Gastroesophageal sphincter (tissue), 4 donors: ENCODE measurements around the gene NHSL1. TPM values are rescaled to one million over a fixed set of nuclear protein-coding genes. Genes with fewer than 3 reads are reported as not detected.

Experiments used
- ATAC-seq: fragments of 150-250 bp; one replicate; pipeline ENCODE4 v1.9.1; 2016; ENCODE audit warnings: mild to moderate bottlenecking, moderate library complexity
- H3K27ac ChIP-seq, 4 donors: fragments of 200-600 bp; sonication (generic) in 3 of 4; 1 replicate in 3 of 4; 2 replicates in 1 of 4; pipeline ENCODE4 v1.5.1; 2016 to 2019
- H3K27me3 ChIP-seq: fragments of 200-600 bp; sonication (generic); one replicate; pipeline ENCODE4 v1.5.1; 2019
- H3K36me3 ChIP-seq, 2 donors: fragments of 200-600 bp; sonication (generic); one replicate each; pipeline ENCODE4 v1.5.1; 2019; ENCODE audit warnings: control low read depth in 1 of 2
- H3K4me1 ChIP-seq, 3 donors: fragments of 200-600 bp; sonication (generic); 1 replicate in 2 of 3; 2 replicates in 1 of 3; pipeline ENCODE4 v1.5.1; 2016 to 2019; ENCODE audit warnings: control low read depth in 2 of 3
- H3K4me3 ChIP-seq, 2 donors: fragments of 200-600 bp; sonication (generic); one replicate each; pipeline ENCODE4 v1.5.1; 2019; ENCODE audit warnings: mild to moderate bottlenecking in 1 of 2, moderate library complexity in 1 of 2
- H3K9me3 ChIP-seq, 3 donors: fragments of 200-600 bp; sonication (generic); one replicate each; pipeline ENCODE4 v1.5.1; 2017 to 2019; ENCODE audit warnings: control low read depth in 2 of 3
- EP300 ChIP-seq: sonication (generic); formaldehyde crosslinking; IDR thresholded peaks from one replicate; pipeline ENCODE4 v1.6.1; 2017; ENCODE audit warnings: antibody characterized with exemption, mild to moderate bottlenecking
- POLR2A ChIP-seq, 2 donors: fragments of 450-650 bp; IDR thresholded peaks; one replicate each; pipeline ENCODE4 v1.6.1; 2017; ENCODE audit warnings: antibody characterized with exemption in 2 of 2, mild to moderate bottlenecking in 2 of 2, moderate library complexity in 1 of 2
- POLR2AphosphoS5 ChIP-seq: sonication (generic); formaldehyde crosslinking; IDR thresholded peaks from one replicate; pipeline ENCODE4 v1.6.1; 2017; ENCODE audit warnings: antibody characterized with exemption
- WGBS, 2 donors: methylation state at CpG; one replicate each; pipeline ENCODE4 v1.1.5; 2018; ENCODE audit warnings: low coverage in 1 of 2; 5-methylcytosine and 5-hydroxymethylcytosine counted together
- total RNA-seq, 4 donors: library from RNA; depleted of rRNA; stranded (reverse); fragments of >200 nt; gene quantifications; one replicate each; pipeline ENCODE4 v1.1.0, GENCODE V29; 2016
- TF ChIP-seq, protein P1 (sequence below), 4 experiments: fragments of 200-600 bp in 2 of 4; fragments of 450-650 bp in 2 of 4; sonication (generic) in 1 of 4; IDR thresholded peaks; one replicate each; pipeline ENCODE4 v1.5.1; 2017 to 2019; ENCODE audit warnings: antibody characterized with exemption in 4 of 4, mild to moderate bottlenecking in 2 of 4, moderate library complexity in 2 of 4

NHSL1 gene
- total RNA-seq, 4 donors from 2014 or later: 5.7 to 9.3 (median 7.9) TPM

DNA sequence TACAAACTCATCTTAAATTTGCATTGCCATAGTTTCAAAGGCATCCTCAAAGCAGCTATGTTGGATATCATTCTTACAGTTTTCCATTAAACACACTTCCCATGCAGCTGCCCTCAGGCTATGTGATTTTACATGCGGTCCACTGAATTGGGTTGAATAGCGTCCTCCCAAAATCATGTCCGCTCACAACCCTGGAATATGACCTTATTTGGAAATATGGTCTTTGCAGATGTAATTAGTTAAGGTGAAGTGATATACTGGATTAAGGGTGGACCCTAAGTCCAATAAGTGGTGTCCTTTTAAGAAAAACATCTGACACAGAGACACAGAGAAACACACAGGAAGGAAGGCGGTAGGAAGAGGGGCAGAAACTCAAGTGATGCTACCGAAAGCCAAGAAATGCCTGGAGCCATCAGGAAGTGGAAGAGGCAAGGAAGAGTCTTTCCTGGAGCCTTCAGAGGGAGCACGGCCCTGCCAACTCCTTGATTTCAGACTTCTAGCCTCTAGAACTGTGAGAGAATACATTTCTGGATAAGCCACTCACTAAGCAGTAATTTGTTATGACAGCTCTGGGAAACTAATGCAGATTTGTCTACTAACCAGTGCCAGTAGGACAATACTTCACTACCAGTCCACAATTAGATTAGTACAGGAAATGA, 42.7 kb upstream of the NHSL1 start:
- no peaks in the 10 kb centered on the region for H3K36me3 ChIP-seq
- peak overlapping the region; percentile 29 to 73 (median 71) for H3K27ac ChIP-seq
- no peak overlapping the region for H3K4me3 ChIP-seq
- 40 to 55% methylated on average over 5 to 6 of the region's 6 CpGs for WGBS, 2 donors
- H3K9me3 ChIP-seq: no peaks in the 10 kb centered on the region
- no peaks in the 10 kb centered on the region for H3K27me3 ChIP-seq
- ATAC-seq: no peak
- TF ChIP-seq, protein P1, sequence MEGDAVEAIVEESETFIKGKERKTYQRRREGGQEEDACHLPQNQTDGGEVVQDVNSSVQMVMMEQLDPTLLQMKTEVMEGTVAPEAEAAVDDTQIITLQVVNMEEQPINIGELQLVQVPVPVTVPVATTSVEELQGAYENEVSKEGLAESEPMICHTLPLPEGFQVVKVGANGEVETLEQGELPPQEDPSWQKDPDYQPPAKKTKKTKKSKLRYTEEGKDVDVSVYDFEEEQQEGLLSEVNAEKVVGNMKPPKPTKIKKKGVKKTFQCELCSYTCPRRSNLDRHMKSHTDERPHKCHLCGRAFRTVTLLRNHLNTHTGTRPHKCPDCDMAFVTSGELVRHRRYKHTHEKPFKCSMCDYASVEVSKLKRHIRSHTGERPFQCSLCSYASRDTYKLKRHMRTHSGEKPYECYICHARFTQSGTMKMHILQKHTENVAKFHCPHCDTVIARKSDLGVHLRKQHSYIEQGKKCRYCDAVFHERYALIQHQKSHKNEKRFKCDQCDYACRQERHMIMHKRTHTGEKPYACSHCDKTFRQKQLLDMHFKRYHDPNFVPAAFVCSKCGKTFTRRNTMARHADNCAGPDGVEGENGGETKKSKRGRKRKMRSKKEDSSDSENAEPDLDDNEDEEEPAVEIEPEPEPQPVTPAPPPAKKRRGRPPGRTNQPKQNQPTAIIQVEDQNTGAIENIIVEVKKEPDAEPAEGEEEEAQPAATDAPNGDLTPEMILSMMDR (IDR thresholded peaks at IDR 0.05): no peak
- peak; percentile 30 for TF ChIP-seq POLR2AphosphoS5
- peaks cover 2 to 82% (median 39%) of the 10 kb centered on the region in 3 donors for H3K4me1 ChIP-seq

DNA sequence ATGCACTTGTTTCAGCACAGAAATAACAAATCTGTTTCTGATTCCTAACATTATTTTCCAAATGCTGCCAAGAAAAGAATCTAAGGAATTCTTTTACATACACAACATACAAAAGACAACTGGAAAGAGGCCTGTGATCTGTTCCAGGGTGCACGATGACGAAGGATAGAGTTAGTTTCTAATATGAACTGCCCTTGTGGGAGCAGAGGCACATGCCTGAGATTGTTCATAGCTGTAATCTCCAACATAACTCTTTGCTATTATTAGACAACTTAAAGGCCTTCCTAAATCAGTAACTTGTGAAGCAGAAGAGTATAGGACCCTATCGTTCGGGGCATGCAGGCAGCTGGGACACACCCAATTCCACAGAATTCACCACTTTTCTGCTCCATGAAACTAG, 41.2 kb upstream of the NHSL1 start:
- TF ChIP-seq, protein P1 (IDR thresholded peaks at IDR 0.05): no peak
- TF ChIP-seq EP300: no peak
- TF ChIP-seq POLR2A (IDR thresholded peaks at IDR 0.05): no peak
- TF ChIP-seq POLR2AphosphoS5: no peak
- Histone ChIP-seq H3K9me3 (no peaks in the 10 kb centered on the region), H3K4me1 (peaks cover 2 to 72% (median 32%) of the 10 kb centered on the region in 3 donors), H3K27ac (peak overlapping the region in 3 of 4 donors; percentile 69 to 73 (median 73)), H3K4me3 (no peak overlapping the region), H3K36me3 (no peaks in the 10 kb centered on the region), H3K27me3 (no peaks in the 10 kb centered on the region)
- ATAC-seq: no peak
- 7 to 27% methylated on average over 2 to 4 of the region's 4 CpGs for WGBS, 2 donors

DNA sequence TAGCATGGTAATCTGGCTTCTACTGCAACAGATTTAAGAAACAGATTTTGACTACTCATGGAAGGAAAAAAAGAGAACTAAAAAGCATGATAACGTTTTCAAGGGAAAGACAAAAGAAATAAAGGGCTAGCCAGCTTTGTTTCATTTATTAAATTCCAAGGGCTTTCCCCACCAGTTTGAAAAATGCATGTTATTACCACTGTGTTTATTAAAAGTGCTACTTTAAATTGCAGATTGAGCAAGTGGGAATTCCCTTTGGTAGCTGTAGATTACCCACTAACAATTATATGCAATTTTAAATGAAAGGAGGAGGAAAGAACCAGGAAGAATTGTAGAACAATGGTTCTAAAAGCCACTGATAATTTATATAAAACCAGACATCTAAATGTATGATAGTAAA, 40.6 kb upstream of the NHSL1 start:
- no peaks in the 10 kb centered on the region for H3K36me3 ChIP-seq
- H3K27me3 ChIP-seq: no peaks in the 10 kb centered on the region
- H3K9me3 ChIP-seq: no peaks in the 10 kb centered on the region
- TF ChIP-seq POLR2A (IDR thresholded peaks at IDR 0.05) (no peak), EP300 (no peak), POLR2AphosphoS5 (no peak)
- TF ChIP-seq, protein P1 (IDR thresholded peaks at IDR 0.05): no peak
- H3K27ac ChIP-seq: peak overlapping the region in 3 of 4 donors; percentile 69 to 73 (median 73)
- no peak overlapping the region for H3K4me3 ChIP-seq
- ATAC-seq: no peak
- WGBS, 2 donors: 12 to 18% methylated on average over 1 of the region's 1 CpG
- peaks cover 2 to 67% (median 29%) of the 10 kb centered on the region in 3 donors for H3K4me1 ChIP-seq

DNA sequence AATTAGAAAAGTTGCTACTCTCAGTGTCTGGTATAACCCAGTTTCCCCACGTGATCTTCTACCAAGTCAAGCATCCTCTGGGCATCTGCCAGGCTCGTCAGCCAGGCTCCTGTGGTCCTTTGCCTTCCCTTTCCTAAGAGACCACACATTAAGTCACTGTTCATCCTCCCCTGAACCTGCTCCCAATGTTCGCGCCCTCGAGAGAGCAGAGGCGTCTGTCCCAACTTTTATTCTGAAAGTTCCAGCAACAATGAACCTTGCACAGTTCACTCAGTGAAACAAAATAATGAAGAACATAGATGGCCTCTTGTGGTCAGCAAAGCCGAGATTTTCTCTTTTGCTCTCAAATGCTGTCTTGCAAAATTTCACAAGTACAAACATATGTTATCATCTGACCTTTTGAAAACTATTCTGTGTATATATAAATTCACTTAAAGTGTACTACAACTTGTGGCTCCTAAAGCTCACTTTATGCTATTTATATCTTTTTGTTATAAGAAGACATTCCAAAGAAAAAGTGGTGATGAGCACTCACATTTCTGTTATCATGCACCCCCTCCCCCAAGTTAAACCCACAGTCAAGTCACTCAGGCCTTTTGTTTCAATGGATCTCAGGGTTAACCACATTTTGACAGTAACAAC, 39.2 kb upstream of the NHSL1 start:
- no peak overlapping the region for H3K4me3 ChIP-seq
- no peaks in the 10 kb centered on the region for H3K9me3 ChIP-seq
- no peaks in the 10 kb centered on the region for H3K36me3 ChIP-seq
- peak overlapping the region in 3 of 4 donors; percentile 28 to 73 (median 41) for H3K27ac ChIP-seq
- no peak for ATAC-seq
- 25 to 55% methylated on average over 4 to 6 of the region's 7 CpGs for WGBS, 2 donors
- TF ChIP-seq POLR2AphosphoS5: no peak
- no peak for TF ChIP-seq EP300
- TF ChIP-seq, protein P1 (IDR thresholded peaks at IDR 0.05): no peak
- TF ChIP-seq POLR2A (IDR thresholded peaks at IDR 0.05): no peak
- peaks cover 2 to 63% (median 29%) of the 10 kb centered on the region in 3 donors for H3K4me1 ChIP-seq
- no peaks in the 10 kb centered on the region for H3K27me3 ChIP-seq

DNA sequence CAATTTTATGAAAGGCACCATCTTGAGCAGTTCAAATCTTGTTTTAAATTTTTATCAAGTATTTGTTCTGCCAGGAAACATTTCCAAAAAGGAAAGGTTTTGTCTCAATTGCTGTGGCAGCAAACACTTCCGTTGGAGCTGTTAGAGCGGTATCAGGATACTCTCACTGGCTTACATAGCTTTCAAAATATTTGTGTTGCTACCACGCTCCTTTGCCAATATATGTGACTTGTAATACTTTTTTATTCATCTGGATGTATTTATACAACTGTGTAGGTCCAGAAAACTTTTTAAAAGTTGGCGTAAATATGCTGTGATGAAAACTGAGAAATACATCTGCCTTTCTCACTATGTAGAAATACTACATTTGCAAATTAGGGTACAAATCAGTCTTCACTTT, 37.8 kb upstream of the NHSL1 start:
- no peak for TF ChIP-seq POLR2AphosphoS5
- no peak for TF ChIP-seq POLR2A (IDR thresholded peaks at IDR 0.05)
- TF ChIP-seq, protein P1 (IDR thresholded peaks at IDR 0.05): no peak
- no peak for TF ChIP-seq EP300
- no peak for ATAC-seq
- Histone ChIP-seq H3K27ac (peak overlapping the region; percentile 9 to 73 (median 34)), H3K4me1 (peaks cover 2 to 54% (median 28%) of the 10 kb centered on the region in 3 donors), H3K27me3 (no peaks in the 10 kb centered on the region), H3K36me3 (no peaks in the 10 kb centered on the region), H3K9me3 (no peaks in the 10 kb centered on the region), H3K4me3 (no peak overlapping the region)
- WGBS, 2 donors: 14% methylated on average over 4 of the region's 4 CpGs
